ENCODE measurements around the gene FAM117B.

FAM117B gene

DNA sequence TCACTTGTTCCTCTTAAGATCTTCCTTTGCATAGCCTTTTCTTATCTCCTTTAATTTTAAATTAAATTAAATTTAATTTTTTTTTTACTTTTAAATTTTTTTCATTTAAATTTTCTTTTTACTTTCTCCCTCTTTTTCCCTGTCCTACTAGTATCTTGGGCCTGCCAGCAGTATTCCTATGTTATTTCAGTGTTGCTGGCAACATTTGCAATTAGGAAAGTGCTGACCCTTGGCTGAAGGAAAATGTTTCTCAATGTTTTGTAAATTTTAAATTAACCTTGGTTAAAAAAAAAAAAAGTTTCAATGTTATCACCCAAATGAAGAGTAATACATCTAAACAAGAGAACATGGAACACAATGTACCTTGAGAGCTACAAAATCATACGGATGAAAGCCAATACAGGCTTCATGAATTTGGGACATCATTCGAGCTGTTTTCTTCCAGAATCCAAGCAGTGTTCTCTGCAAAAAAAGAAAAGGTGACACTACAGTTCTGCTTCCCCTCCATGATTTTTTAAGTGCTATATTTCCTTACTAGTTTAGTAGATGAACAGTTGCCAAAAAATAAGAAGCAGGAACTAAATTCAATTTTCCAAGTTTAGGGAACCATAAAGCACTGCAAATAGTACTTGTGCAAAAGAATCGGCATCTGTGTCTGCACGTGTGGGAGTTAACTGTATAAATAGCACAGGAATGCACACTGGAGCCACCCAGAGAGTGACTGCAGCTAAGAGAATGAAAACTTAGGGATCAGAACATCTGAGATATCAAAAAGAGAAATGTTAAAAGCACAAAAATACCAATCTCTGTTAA lies 181.0 kb downstream of the FAM117B start:
- DNase-seq (ENCODE audit: low read depth), result no peak

DNA sequence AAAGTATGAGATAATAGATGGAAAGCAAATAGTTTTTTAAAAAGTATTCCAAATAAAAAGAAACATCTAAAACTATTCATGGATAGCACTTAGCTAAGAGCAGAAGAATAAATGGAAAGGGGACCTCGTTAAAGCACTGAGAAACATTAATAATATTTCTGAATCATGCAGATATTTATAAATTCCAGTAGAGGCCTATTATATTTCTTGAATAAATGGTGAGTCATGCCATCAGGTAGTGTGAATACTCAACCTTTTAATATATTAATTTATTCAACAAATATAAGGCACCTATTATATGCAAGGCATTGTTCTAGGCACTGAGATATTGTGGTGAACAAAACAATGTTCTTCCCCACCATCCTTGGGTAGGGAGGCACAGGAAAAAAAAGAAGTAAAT lies 183.0 kb downstream of the FAM117B start:
- DNase-seq (ENCODE audit: low read depth), result no peak

DNA sequence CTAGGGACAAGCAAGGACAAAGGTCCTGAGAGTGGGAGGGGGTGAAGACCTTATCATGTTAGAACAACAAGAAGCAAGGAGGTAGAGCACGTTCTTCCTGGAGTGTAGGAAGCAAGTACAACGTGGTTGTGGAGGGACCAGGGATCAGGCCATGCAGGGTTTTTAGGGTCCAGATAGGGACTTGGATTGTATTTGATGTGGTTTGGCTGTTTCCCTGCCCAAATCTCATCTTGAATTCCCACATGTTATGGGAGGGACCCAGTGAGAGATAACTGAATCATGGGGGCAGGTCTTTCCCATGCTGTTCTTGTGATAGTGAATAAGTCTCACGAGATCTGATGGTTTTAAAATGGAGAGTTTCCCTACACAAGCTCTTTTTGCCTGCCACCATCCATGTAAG lies 183.6 kb downstream of the FAM117B start:
- no peak for DNase-seq (ENCODE audit: low read depth)
